Kidney (tissue), 14 donors: ENCODE data around the gene TMEM207. TPM values are rescaled to one million over a fixed set of nuclear protein-coding genes. Genes with fewer than 3 reads are reported as not detected.

Source experiments
- DNase-seq, 5 donors: peaks; one replicate each; pipeline ENCODE4 v3.0.0-alpha.2; 2013 to 2020
- FAIRE-seq: peaks from 2 replicates; lab custom pipeline; 2012; peaks lifted over from hg19 to GRCh38; lab: Jason Lieb, UNC
- H3K27ac ChIP-seq, 2 donors: one replicate each; pipeline ENCODE4 v1.7.0; 2013; ENCODE audit warnings: low read depth in 2 of 2, low read length in 2 of 2, inconsistent platforms in 1 of 2
- H3K27me3 ChIP-seq: one replicate; pipeline ENCODE4 v1.7.1; 2013; ENCODE audit warnings: low read length, inconsistent platforms; ENCODE audit not compliant: control insufficient read depth, insufficient read depth
- H3K36me3 ChIP-seq, 3 donors: one replicate each; pipeline versions ENCODE4 v1.7.0 to v1.7.1; 2013; ENCODE audit warnings: low read length in 3 of 3, control low read depth in 1 of 3, inconsistent platforms in 1 of 3; ENCODE audit not compliant: insufficient read depth in 3 of 3, control insufficient read depth in 2 of 3
- H3K4me1 ChIP-seq, 3 donors: one replicate each; pipeline versions ENCODE4 v1.7.0 to v1.7.1; 2013; ENCODE audit warnings: low read length in 3 of 3, inconsistent platforms in 1 of 3, low read depth in 1 of 3; ENCODE audit not compliant: control insufficient read depth in 2 of 3, insufficient read depth in 2 of 3
- H3K4me3 ChIP-seq, 3 donors: one replicate each; pipeline versions ENCODE4 v1.7.0 to v1.8.1; 2013; ENCODE audit warnings: low read length in 3 of 3, control low read depth in 1 of 3, inconsistent platforms in 1 of 3
- H3K9ac ChIP-seq, 3 donors: one replicate each; pipeline versions ENCODE4 v1.7.0 to v1.7.1; 2013; ENCODE audit warnings: low read length in 3 of 3, control low read depth in 1 of 3, inconsistent platforms in 1 of 3
- H3K9me3 ChIP-seq, 3 donors: one replicate each; pipeline versions ENCODE4 v1.7.0 to v1.7.1; 2013; ENCODE audit warnings: low read length in 3 of 3, control low read depth in 1 of 3, inconsistent platforms in 1 of 3; ENCODE audit not compliant: control insufficient read depth in 2 of 3, insufficient read depth in 1 of 3
- intact Hi-C: fragments of 100-400 bp; cut with DNase I; formaldehyde crosslinking; loops from one replicate; pipeline ENCODE4 v1.11.1; 2022
- polyA plus RNA-seq: library from polyadenylated mRNA; stranded (reverse); fragments of 350-450 nt; fragmentation: Illumina TruSeq; extraction: RNeasy Lipid Tissue Mini Kit (QIAGEN cat#74804); gene quantifications from one replicate; pipeline ENCODE4 v1.2.3, GENCODE V29; 2014; ENCODE audit warnings: low read depth, low replicate concordance; ENCODE audit not compliant: insufficient read depth
- total RNA-seq: library from RNA; stranded (reverse); fragmentation: NEBNext Ultra II Directional; extraction: Animal tissue kit (Norgen Biotek cat#: 25700); gene quantifications from one replicate; pipeline ENCODE4 v1.2.1, GENCODE V29; 2021
- TF ChIP-seq, protein P1 (sequence below): IDR thresholded peaks from 3 replicates; pipeline ENCODE4 v1.5.1; 2012; ENCODE audit warnings: mild to moderate bottlenecking, moderate library complexity, borderline replicate concordance; ENCODE audit not compliant: insufficient read depth; ENCODE audit errors: extremely low read depth
- donor health status: control.
- donor health status: control.
- donor health status: control.
- donor health status: control.
- donor health status: control.
- donor health status: DM: yes; HTN: yes; CAD: no.
- donor health status: Normal renal cell carcinoma (clear cell type).

The TMEM207 gene
- total and polyA plus RNA-seq, 2 donors from 2014 or later = 21.2 TPM; not detected in 1

DNA sequence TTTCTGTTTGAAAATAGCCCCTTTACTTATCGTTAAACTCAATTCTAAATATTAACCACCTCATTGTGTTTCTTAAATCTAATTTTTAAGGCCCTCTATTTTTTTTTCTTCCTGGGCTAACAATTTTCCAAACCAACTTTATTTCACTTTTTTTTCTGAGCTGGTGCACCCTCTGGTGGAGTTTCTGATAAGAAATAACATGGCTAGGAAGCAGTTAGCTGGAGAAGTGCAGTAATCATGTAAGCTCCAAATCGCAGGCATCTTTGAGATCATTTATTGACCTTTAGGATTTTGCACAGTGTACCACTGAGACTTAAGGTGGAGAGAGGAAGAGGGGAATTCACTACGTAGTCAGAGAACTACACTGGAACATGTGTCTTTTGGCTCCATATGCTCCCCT, 6.4 kb downstream of the TMEM207 start:
- intact Hi-C loops = no loop called here
- Histone ChIP-seq H3K4me3 (no peak overlapping the region), H3K9ac (no peak overlapping the region), H3K27ac (no peak overlapping the region), H3K4me1 (peaks cover 0 to 4% (median 0%) of the 10 kb centered on the region in 3 donors), H3K9me3 (no peaks in the 10 kb centered on the region), H3K36me3 (no peaks in the 10 kb centered on the region), H3K27me3 (no peaks in the 10 kb centered on the region)
- FAIRE-seq (no peak), DNase-seq (no peak)
- TF ChIP-seq, protein P1, sequence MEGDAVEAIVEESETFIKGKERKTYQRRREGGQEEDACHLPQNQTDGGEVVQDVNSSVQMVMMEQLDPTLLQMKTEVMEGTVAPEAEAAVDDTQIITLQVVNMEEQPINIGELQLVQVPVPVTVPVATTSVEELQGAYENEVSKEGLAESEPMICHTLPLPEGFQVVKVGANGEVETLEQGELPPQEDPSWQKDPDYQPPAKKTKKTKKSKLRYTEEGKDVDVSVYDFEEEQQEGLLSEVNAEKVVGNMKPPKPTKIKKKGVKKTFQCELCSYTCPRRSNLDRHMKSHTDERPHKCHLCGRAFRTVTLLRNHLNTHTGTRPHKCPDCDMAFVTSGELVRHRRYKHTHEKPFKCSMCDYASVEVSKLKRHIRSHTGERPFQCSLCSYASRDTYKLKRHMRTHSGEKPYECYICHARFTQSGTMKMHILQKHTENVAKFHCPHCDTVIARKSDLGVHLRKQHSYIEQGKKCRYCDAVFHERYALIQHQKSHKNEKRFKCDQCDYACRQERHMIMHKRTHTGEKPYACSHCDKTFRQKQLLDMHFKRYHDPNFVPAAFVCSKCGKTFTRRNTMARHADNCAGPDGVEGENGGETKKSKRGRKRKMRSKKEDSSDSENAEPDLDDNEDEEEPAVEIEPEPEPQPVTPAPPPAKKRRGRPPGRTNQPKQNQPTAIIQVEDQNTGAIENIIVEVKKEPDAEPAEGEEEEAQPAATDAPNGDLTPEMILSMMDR = no peak

DNA sequence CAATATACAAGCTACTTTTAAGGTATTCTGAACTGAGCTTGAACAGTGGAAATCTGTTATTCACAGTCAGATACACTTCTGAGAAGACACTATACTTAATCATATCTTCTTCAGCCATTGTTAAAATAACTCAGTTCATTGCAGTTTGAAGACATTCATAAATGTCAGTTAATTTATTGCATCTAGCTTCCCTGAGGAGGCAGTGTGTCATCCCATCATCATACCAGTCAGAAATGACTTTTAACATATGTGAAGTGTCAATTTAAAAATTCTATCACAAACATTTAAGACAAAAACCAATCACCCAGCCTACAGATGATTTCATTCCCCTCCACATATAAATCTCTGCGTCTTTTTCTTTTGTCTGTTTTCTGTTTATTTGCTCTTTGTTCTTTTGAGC, 7.5 kb downstream of the TMEM207 start:
- no peak for DNase-seq
- H3K36me3 ChIP-seq = no peaks in the 10 kb centered on the region
- no peak overlapping the region for H3K4me3 ChIP-seq
- H3K9me3 ChIP-seq = no peaks in the 10 kb centered on the region
- TF ChIP-seq, protein P1 = no peak
- FAIRE-seq = no peak
- H3K9ac ChIP-seq = no peak overlapping the region
- no peak overlapping the region for H3K27ac ChIP-seq
- no peaks in the 10 kb centered on the region for H3K27me3 ChIP-seq
- intact Hi-C loops = no loop called here
- H3K4me1 ChIP-seq = peaks cover 0 to 4% (median 0%) of the 10 kb centered on the region in 3 donors

GRCh38 chr3:190436331-190436730, 13.4 kb downstream of the TMEM207 start:
- Histone ChIP-seq H3K36me3 (no peaks in the 10 kb centered on the region), H3K27me3 (no peaks in the 10 kb centered on the region), H3K27ac (no peak overlapping the region), H3K9me3 (no peaks in the 10 kb centered on the region), H3K4me3 (no peak overlapping the region), H3K9ac (no peak overlapping the region), H3K4me1 (no peaks in the 10 kb centered on the region)
- FAIRE-seq (no peak), DNase-seq (no peak)
- TF ChIP-seq, protein P1 = no peak
- intact Hi-C loops = no loop called here

DNA sequence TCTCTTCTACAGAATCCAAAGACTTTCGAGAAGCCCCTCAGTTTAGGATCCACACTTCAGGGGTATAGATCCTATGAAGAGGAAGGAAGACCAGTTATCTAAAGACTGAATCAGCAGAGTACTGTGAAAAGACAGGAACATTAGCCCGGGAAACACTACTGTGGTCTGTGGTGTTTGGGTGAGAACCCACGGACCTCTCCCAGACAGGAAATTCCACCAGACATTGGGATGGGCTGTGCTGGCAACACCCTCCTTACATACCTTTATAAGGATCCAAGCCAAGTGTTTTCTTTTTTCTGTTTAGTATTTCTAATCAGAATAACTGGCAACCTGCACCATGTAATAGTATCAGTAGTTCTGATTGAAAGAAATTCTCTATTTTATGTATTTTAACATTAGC, 14.1 kb downstream of the TMEM207 start:
- Histone ChIP-seq H3K9me3 (no peaks in the 10 kb centered on the region), H3K36me3 (no peaks in the 10 kb centered on the region), H3K9ac (no peak overlapping the region), H3K27me3 (no peaks in the 10 kb centered on the region), H3K4me3 (no peak overlapping the region), H3K4me1 (no peaks in the 10 kb centered on the region), H3K27ac (no peak overlapping the region)
- TF ChIP-seq, protein P1 = no peak
- intact Hi-C loops = no loop called here
- FAIRE-seq = no peak
- DNase-seq = no peak
